ENCODE data around the gene A2M.

Gene A2M

DNA sequence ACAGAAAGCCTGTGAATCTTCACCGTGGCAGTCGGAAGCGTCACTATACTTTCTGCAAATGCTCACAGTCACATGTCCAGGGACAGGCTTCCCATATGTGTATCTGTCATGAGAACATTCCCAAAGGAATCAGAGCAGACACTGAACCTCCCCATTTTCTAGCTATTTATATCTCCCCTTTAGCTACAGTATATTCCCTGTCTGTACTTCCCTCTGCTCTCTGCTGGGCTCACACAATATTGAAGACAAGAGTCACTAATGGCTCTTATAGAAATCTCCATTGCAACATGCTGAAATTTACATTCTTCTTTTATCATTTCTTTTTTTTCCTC, 8.2 kb downstream of the A2M start:
- Histone ChIP-seq H3K4me1 (ENCODE audit: control insufficient read depth, insufficient read depth, low read length) (no peaks in the 10 kb centered on the region), H3K36me3 (ENCODE audit: control insufficient read depth, insufficient read depth, low read length) (no peaks in the 10 kb centered on the region), H3K9me3 (ENCODE audit: control insufficient read depth, insufficient read depth, low read length) (no peaks in the 10 kb centered on the region), H3K4me3 (ENCODE audit: low read length) (no peak overlapping the region), H3K27ac (ENCODE audit: low read length) (no peak overlapping the region), H3K27me3 (ENCODE audit: control insufficient read depth, insufficient read depth, low read length) (no peaks in the 10 kb centered on the region)
- no CpG with 5 or more reads among the region's 3 CpGs for WGBS (ENCODE audit: insufficient coverage, insufficient read length)
- DNase-seq (ENCODE audit: low read depth, low spot score) = no peak

DNA sequence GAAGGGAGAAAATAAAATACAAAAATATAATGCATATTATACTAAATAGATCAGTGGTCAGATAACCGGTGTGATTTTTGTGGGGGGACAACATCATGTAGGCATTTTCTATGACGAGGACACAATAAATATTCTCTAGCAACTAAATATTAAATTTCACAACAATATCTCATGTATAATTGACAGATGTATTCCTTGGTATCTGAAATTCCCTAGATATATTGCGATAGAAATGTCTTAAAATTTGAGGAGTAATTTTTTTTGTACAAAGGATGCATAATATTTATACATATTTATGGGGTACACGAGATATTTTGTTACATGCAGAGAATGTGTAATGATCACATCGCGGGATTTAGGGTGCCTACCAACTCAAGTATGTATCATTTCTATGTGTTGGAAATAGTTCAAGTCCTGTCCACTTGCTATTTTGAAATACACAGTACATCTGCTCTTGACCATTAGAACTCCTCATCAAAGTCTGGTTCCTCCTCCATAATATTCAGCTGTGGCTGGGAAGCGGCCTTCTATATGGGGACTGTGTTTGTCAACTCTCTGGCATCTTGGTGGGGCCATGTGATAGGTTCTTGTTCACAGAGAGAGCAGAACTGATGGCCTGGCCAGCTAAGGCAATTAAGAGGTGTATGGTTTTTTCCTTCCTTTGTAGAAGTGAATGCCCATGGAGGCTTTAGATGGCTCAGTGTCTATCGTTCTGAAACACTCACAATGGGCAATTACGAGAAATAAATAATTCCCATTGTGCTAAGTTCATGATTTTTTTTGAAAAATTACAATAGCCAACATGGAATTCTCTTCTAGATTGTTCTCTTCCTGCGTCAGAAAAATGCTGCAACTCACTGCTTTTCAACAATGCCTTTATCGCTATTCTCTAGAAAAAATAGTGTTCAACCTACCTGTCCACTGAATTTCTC, 8.8 kb downstream of the A2M start:
- H3K36me3 ChIP-seq (ENCODE audit: control insufficient read depth, insufficient read depth, low read length) = no peaks in the 10 kb centered on the region
- no peak overlapping the region for H3K4me3 ChIP-seq (ENCODE audit: low read length)
- no peak for DNase-seq (ENCODE audit: low read depth, low spot score)
- H3K27me3 ChIP-seq (ENCODE audit: control insufficient read depth, insufficient read depth, low read length) = no peaks in the 10 kb centered on the region
- H3K4me1 ChIP-seq (ENCODE audit: control insufficient read depth, insufficient read depth, low read length) = no peaks in the 10 kb centered on the region
- WGBS (ENCODE audit: insufficient coverage, insufficient read length) = no CpG with 5 or more reads among the region's 11 CpGs
- H3K9me3 ChIP-seq (ENCODE audit: control insufficient read depth, insufficient read depth, low read length) = no peaks in the 10 kb centered on the region
- no peak overlapping the region for H3K27ac ChIP-seq (ENCODE audit: low read length)

DNA sequence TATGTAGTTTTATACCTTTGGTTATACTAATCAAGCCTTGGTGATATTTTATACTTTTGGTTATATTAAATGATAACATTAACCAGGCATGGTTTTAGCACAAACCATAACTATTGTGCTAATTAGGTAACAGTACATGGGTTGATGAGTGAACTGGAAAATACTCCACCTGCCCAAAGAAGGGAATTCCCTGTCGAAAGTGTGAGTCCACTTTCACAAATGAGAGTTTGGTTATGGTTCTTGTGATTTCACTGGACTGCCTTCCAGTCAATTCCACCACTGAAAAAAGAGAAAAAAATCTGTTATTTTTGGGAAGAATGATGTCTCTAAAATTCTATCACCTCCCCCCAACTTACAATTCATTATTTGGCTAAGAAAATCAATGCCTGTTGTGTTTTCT, 9.7 kb downstream of the A2M start:
- Histone ChIP-seq H3K9me3 (ENCODE audit: control insufficient read depth, insufficient read depth, low read length) (no peaks in the 10 kb centered on the region), H3K27me3 (ENCODE audit: control insufficient read depth, insufficient read depth, low read length) (no peaks in the 10 kb centered on the region), H3K36me3 (ENCODE audit: control insufficient read depth, insufficient read depth, low read length) (no peaks in the 10 kb centered on the region), H3K4me3 (ENCODE audit: low read length) (no peak overlapping the region), H3K4me1 (ENCODE audit: control insufficient read depth, insufficient read depth, low read length) (no peaks in the 10 kb centered on the region), H3K27ac (ENCODE audit: low read length) (no peak overlapping the region)
- WGBS (ENCODE audit: insufficient coverage, insufficient read length) = no CpG with 5 or more reads among the region's 1 CpG
- no peak for DNase-seq (ENCODE audit: low read depth, low spot score)

DNA sequence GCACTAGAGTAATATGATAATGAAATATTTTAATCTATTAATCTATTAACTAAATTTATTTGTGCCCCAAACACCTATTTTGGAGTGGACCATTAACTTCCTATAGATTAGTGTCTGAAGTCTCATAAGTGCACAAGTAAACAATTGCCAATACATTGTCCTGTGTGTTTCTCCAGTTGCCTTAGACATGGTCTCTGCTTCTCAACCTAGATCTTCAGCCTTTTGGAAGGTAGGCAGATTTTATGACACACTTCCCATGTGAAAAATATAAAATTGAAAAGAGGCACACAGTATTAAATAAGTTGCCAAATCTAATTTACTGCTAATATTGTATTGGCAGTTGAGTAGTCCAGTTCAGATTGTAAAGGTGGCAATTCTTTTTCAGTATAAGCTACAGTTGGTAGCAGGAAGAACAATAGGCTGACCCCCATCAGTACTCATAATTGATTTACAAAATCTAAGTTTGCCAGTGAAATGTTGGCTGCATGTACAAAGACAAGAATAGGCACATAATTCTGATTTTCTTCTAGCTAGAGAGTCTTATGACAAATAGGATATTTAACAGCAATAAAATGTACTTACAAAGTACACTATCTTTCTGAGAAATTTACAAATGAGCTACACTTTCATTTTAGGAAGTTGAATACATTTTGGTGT, 10.8 kb downstream of the A2M start:
- no peaks in the 10 kb centered on the region for H3K36me3 ChIP-seq (ENCODE audit: control insufficient read depth, insufficient read depth, low read length)
- no peaks in the 10 kb centered on the region for H3K9me3 ChIP-seq (ENCODE audit: control insufficient read depth, insufficient read depth, low read length)
- no peak overlapping the region for H3K4me3 ChIP-seq (ENCODE audit: low read length)
- H3K27me3 ChIP-seq (ENCODE audit: control insufficient read depth, insufficient read depth, low read length) = no peaks in the 10 kb centered on the region
- no peak for DNase-seq (ENCODE audit: low read depth, low spot score)
- no peak overlapping the region for H3K27ac ChIP-seq (ENCODE audit: low read length)
- H3K4me1 ChIP-seq (ENCODE audit: control insufficient read depth, insufficient read depth, low read length) = no peaks in the 10 kb centered on the region

DNA sequence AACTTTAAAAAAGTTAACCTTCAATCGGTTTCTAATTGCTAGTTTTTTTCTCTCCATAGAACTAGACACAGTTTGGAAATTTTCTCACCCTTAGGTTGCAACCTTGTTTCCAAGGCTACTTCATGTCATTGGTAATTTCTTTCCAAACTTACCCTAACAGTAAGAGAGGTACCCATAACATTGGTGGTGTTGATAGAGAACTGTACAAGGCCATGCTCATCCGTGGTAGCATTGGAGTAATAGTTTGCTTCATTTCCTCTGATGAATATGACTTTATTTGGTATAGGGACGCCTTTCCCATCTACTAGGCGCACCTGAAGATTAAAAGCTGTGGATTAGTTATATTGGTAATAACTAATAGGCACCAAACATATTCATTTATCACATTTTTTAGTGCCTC, 11.6 kb downstream of the A2M start:
- no peak for DNase-seq (ENCODE audit: low read depth, low spot score)
- Histone ChIP-seq H3K4me1 (ENCODE audit: control insufficient read depth, insufficient read depth, low read length) (no peaks in the 10 kb centered on the region), H3K27ac (ENCODE audit: low read length) (no peak overlapping the region), H3K36me3 (ENCODE audit: control insufficient read depth, insufficient read depth, low read length) (no peaks in the 10 kb centered on the region), H3K9me3 (ENCODE audit: control insufficient read depth, insufficient read depth, low read length) (no peaks in the 10 kb centered on the region), H3K4me3 (ENCODE audit: low read length) (no peak overlapping the region), H3K27me3 (ENCODE audit: control insufficient read depth, insufficient read depth, low read length) (no peaks in the 10 kb centered on the region)
- 40% methylated on average over 1 of the region's 4 CpGs for WGBS (ENCODE audit: insufficient coverage, insufficient read length)

DNA sequence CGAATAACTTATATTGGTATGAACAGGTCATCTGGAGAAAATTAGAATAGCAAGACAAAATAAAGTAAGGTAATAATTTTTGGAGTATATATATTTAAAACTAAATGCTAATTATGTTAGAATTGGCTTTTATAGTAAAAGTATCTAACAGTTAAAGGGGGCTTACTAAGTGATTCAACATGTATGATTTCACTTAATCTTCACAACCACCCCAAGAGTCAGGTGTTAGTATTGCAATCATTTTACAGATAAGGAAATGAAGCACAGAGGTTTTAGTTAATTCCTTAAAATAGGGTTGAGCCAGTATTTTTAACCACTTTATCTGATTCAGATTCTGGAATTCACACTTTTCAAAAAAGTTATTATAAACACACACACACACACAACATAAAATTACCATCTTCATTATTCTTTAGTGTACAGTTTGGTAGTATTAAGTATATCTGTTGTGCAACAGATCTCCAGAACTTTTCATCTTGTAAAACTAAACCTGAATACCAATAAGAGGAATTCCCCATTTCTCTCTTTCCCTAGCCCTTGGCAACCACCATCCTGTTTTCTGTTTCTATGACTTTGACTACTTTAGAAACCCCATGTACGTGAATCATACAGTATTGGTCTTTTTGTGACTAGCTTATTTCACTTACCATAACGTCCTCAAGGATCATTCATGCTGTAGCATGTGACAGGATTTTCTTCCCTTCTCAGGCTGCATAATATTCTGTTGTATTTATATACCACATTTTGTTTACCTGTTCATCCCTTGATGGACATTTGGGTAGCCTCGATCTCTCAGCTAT, 12.5 kb downstream of the A2M start:
- no peaks in the 10 kb centered on the region for H3K27me3 ChIP-seq (ENCODE audit: control insufficient read depth, insufficient read depth, low read length)
- no peak for DNase-seq (ENCODE audit: low read depth, low spot score)
- no CpG with 5 or more reads among the region's 4 CpGs for WGBS (ENCODE audit: insufficient coverage, insufficient read length)
- H3K36me3 ChIP-seq (ENCODE audit: control insufficient read depth, insufficient read depth, low read length) = no peaks in the 10 kb centered on the region
- no peaks in the 10 kb centered on the region for H3K4me1 ChIP-seq (ENCODE audit: control insufficient read depth, insufficient read depth, low read length)
- no peaks in the 10 kb centered on the region for H3K9me3 ChIP-seq (ENCODE audit: control insufficient read depth, insufficient read depth, low read length)
- H3K4me3 ChIP-seq (ENCODE audit: low read length) = no peak overlapping the region
- H3K27ac ChIP-seq (ENCODE audit: low read length) = no peak overlapping the region

DNA sequence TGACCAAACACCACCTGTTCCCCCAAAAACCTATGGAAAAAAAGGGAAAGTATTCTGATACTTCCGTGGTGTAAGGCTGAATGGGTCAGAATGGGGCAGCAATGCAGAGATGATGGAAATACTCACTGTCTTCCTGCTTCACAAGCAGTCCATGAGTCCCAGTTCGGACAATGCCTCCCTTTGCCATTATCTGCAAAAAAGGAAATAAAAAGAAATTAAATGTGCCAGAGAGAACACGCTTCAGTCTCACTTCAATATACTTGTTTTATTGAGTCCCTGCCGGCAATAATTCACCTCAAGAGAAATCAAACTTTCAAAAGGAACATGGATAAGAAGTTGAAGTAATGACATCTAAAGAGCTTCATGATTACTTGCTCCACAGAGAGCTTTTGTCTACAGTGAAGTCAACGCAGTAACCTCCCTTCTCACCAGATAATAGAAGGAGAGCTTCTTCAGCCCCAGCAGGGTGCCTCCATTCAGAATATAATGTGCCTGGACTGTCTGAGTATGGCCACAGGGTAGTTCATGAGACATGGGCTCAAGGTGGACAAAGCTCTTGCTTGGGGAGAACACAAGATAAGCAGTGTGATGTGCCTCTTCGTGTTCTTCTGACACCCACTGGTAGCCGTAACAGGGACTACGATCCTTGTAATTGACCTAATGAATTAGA, 14.6 kb downstream of the A2M start:
- Histone ChIP-seq H3K36me3 (ENCODE audit: control insufficient read depth, insufficient read depth, low read length) (no peaks in the 10 kb centered on the region), H3K4me3 (ENCODE audit: low read length) (no peak overlapping the region), H3K27ac (ENCODE audit: low read length) (no peak overlapping the region), H3K4me1 (ENCODE audit: control insufficient read depth, insufficient read depth, low read length) (no peaks in the 10 kb centered on the region), H3K27me3 (ENCODE audit: control insufficient read depth, insufficient read depth, low read length) (no peaks in the 10 kb centered on the region), H3K9me3 (ENCODE audit: control insufficient read depth, insufficient read depth, low read length) (no peaks in the 10 kb centered on the region)
- WGBS (ENCODE audit: insufficient coverage, insufficient read length) = no CpG with 5 or more reads among the region's 8 CpGs
- no peak for DNase-seq (ENCODE audit: low read depth, low spot score)

DNA sequence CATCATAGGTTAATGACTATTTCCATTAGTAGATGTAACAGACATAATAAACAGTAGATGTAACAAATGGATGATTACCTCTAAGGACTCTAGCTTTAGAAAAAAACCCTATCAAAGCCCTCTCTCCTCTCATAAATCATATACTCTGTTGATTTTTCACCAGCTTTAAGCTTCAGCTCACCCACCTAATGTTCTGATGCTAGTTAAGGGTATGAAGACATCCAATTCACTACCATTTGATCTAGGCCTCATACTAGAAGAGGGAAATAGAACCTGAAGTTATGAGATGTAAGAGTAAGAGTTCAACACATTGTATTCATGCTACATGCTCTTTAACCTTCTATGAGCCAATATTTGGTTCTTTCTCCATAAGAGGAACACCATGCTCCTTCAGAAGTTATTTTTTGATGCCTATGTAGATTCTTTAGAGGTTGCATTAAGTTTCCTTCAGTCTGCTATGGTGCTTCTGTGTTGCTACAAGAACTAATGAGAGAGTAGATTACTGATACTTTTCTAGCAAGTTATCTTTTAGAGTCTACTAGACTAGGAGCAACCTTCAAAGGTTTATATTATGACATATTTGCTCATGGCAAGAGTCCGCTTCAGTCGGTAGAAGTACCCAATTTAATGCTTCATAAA, 16.0 kb downstream of the A2M start:
- no CpG with 5 or more reads among the region's 2 CpGs for WGBS (ENCODE audit: insufficient coverage, insufficient read length)
- Histone ChIP-seq H3K4me1 (ENCODE audit: control insufficient read depth, insufficient read depth, low read length) (no peaks in the 10 kb centered on the region), H3K27ac (ENCODE audit: low read length) (no peak overlapping the region), H3K9me3 (ENCODE audit: control insufficient read depth, insufficient read depth, low read length) (no peaks in the 10 kb centered on the region), H3K4me3 (ENCODE audit: low read length) (no peak overlapping the region), H3K27me3 (ENCODE audit: control insufficient read depth, insufficient read depth, low read length) (no peaks in the 10 kb centered on the region), H3K36me3 (ENCODE audit: control insufficient read depth, insufficient read depth, low read length) (no peaks in the 10 kb centered on the region)
- DNase-seq (ENCODE audit: low read depth, low spot score) = no peak

DNA sequence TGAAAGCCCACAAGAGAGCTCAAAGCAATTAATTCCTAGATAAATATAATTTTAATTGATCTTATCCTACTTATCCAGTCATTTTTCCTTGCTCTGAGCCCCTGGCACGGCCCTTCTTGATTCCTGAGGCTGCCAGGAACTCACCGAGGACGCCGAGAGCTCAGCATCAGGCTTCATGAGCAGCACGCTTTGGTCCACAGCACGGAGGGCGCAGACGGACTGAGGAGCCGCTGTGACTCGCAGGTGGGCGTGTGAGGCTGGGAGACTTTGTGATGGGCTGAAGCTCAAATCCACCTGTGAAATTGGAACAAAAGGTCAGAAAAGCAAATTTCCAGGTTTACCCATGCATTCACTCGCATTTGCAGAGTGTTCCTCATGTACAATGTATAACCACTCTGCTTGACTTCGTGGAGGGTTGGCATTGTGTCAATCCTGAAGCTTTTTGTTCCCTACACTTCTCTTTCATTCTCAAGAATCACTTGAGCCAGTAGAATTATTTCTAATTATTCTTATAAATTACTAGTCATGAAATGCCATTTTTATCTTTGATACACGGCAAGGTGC, 17.2 kb downstream of the A2M start:
- no CpG with 5 or more reads among the region's 14 CpGs for WGBS (ENCODE audit: insufficient coverage, insufficient read length)

DNA sequence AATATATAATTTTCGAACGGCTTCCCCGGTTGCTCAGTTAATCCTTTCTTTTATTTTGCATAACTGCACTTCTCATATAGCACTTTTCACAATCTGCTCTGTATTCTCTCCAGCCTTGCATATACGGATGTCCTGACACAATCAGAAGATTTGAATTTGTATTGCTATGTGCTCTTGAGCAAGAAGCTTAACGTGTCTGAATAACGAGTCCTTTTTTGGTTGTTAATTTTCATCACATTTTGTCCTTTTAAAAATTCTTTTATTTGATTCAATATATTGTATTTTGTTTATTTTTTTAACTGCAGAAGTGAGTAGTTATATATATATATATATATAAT, 17.6 kb downstream of the A2M start:
- DNase-seq (ENCODE audit: low read depth, low spot score) = no peak
- WGBS (ENCODE audit: insufficient coverage, insufficient read length) = no CpG with 5 or more reads among the region's 6 CpGs
- no peaks in the 10 kb centered on the region for H3K27me3 ChIP-seq (ENCODE audit: control insufficient read depth, insufficient read depth, low read length)
- no peak overlapping the region for H3K4me3 ChIP-seq (ENCODE audit: low read length)
- H3K27ac ChIP-seq (ENCODE audit: low read length) = no peak overlapping the region
- H3K9me3 ChIP-seq (ENCODE audit: control insufficient read depth, insufficient read depth, low read length) = no peaks in the 10 kb centered on the region
- no peaks in the 10 kb centered on the region for H3K36me3 ChIP-seq (ENCODE audit: control insufficient read depth, insufficient read depth, low read length)
- H3K4me1 ChIP-seq (ENCODE audit: control insufficient read depth, insufficient read depth, low read length) = no peaks in the 10 kb centered on the region

More for the DNA sequence above, 17.2 kb downstream of the A2M start:
- Histone ChIP-seq H3K4me3 (ENCODE audit: low read length) (no peak overlapping the region), H3K27ac (ENCODE audit: low read length) (no peak overlapping the region), H3K27me3 (ENCODE audit: control insufficient read depth, insufficient read depth, low read length) (no peaks in the 10 kb centered on the region), H3K9me3 (ENCODE audit: control insufficient read depth, insufficient read depth, low read length) (no peaks in the 10 kb centered on the region), H3K36me3 (ENCODE audit: control insufficient read depth, insufficient read depth, low read length) (no peaks in the 10 kb centered on the region), H3K4me1 (ENCODE audit: control insufficient read depth, insufficient read depth, low read length) (no peaks in the 10 kb centered on the region)
- no peak for DNase-seq (ENCODE audit: low read depth, low spot score)

All from iPS DF 6.9 (cell line).